SK-N-SH (cell line): Measurements from ENCODE around the gene CIDEB.

Source experiments
- CHD2 ChIP-seq: fragments of 150-350 bp; IDR thresholded peaks from 2 replicates; pipeline ENCODE4 v1.6.1; 2018; ENCODE audit warnings: low read length; ENCODE audit not compliant: partially characterized antibody
- EP300 ChIP-seq, 2 experiments: IDR thresholded peaks; 2 replicates each; pipeline versions ENCODE4 v1.4.0 to v1.6.1; 2012; ENCODE audit warnings: borderline replicate concordance in 1 of 2, low read depth in 1 of 2, low read length in 1 of 2
- JUND ChIP-seq: IDR thresholded peaks from 2 replicates; pipeline ENCODE4 v1.4.0; 2012
- RAD21 ChIP-seq: IDR thresholded peaks from 2 replicates; pipeline ENCODE4 v1.6.1; 2012; ENCODE audit warnings: mild to moderate bottlenecking, low read length
- SIN3A ChIP-seq: IDR thresholded peaks from 2 replicates; pipeline ENCODE4 v1.6.1; 2012; ENCODE audit warnings: low read depth, mild to moderate bottlenecking, low read length, moderate library complexity, borderline replicate concordance
- TF ChIP-seq, protein P1 (sequence below): fragments of 200-600 bp; sonication (generic); IDR thresholded peaks from 2 replicates; pipeline ENCODE4 v1.6.1; 2017; ENCODE audit warnings: antibody characterized with exemption, mild to moderate bottlenecking, moderate library complexity
- TF ChIP-seq, protein P2 (sequence below): IDR thresholded peaks from 2 replicates; pipeline ENCODE4 v1.6.1; 2012; ENCODE audit warnings: mild to moderate bottlenecking, low read depth, low read length, moderate library complexity

- no peak for TF ChIP-seq RAD21
- no peak for TF ChIP-seq SIN3A
- TF ChIP-seq, protein P1, sequence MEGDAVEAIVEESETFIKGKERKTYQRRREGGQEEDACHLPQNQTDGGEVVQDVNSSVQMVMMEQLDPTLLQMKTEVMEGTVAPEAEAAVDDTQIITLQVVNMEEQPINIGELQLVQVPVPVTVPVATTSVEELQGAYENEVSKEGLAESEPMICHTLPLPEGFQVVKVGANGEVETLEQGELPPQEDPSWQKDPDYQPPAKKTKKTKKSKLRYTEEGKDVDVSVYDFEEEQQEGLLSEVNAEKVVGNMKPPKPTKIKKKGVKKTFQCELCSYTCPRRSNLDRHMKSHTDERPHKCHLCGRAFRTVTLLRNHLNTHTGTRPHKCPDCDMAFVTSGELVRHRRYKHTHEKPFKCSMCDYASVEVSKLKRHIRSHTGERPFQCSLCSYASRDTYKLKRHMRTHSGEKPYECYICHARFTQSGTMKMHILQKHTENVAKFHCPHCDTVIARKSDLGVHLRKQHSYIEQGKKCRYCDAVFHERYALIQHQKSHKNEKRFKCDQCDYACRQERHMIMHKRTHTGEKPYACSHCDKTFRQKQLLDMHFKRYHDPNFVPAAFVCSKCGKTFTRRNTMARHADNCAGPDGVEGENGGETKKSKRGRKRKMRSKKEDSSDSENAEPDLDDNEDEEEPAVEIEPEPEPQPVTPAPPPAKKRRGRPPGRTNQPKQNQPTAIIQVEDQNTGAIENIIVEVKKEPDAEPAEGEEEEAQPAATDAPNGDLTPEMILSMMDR: no peak
- TF ChIP-seq, protein P2, sequence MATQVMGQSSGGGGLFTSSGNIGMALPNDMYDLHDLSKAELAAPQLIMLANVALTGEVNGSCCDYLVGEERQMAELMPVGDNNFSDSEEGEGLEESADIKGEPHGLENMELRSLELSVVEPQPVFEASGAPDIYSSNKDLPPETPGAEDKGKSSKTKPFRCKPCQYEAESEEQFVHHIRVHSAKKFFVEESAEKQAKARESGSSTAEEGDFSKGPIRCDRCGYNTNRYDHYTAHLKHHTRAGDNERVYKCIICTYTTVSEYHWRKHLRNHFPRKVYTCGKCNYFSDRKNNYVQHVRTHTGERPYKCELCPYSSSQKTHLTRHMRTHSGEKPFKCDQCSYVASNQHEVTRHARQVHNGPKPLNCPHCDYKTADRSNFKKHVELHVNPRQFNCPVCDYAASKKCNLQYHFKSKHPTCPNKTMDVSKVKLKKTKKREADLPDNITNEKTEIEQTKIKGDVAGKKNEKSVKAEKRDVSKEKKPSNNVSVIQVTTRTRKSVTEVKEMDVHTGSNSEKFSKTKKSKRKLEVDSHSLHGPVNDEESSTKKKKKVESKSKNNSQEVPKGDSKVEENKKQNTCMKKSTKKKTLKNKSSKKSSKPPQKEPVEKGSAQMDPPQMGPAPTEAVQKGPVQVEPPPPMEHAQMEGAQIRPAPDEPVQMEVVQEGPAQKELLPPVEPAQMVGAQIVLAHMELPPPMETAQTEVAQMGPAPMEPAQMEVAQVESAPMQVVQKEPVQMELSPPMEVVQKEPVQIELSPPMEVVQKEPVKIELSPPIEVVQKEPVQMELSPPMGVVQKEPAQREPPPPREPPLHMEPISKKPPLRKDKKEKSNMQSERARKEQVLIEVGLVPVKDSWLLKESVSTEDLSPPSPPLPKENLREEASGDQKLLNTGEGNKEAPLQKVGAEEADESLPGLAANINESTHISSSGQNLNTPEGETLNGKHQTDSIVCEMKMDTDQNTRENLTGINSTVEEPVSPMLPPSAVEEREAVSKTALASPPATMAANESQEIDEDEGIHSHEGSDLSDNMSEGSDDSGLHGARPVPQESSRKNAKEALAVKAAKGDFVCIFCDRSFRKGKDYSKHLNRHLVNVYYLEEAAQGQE: no peak
- TF ChIP-seq EP300 (IDR thresholded peaks at IDR 0.05; ENCODE audit: borderline replicate concordance in 1 of 2, low read depth in 1 of 2, low read length in 1 of 2): no peak
- no peak for TF ChIP-seq JUND
- no peak for TF ChIP-seq CHD2
Measured at GRCh38 chr14:24259282-24260025, 48.3 kb downstream of the CIDEB start.
